SK-N-SH (cell line): ENCODE results near the gene ATP8B3.

ENCODE experiments used
- CTCF ChIP-seq: fragments of 200-600 bp; sonication (generic); IDR thresholded peaks from 2 replicates; pipeline ENCODE4 v1.6.1; 2017; ENCODE audit warnings: antibody characterized with exemption, mild to moderate bottlenecking, moderate library complexity
- EP300 ChIP-seq, 2 experiments: IDR thresholded peaks; 2 replicates each; pipeline versions ENCODE4 v1.4.0 to v1.6.1; 2012; ENCODE audit warnings: borderline replicate concordance in 1 of 2, low read depth in 1 of 2, low read length in 1 of 2
- EZH2phosphoT487 ChIP-seq: fragments of 200-600 bp; sonication (generic); IDR thresholded peaks from 2 replicates; pipeline ENCODE4 v1.6.1; 2017; ENCODE audit warnings: low read depth, mixed run types, mild to moderate bottlenecking, antibody characterized with exemption, moderate library complexity, borderline replicate concordance
- GATA2 ChIP-seq: sonication (generic); formaldehyde crosslinking; IDR thresholded peaks from 2 replicates; pipeline ENCODE4 v1.5.0; 2020; ENCODE audit warnings: mild to moderate bottlenecking, missing genetic modification reagents
- PBX3 ChIP-seq: IDR thresholded peaks from 2 replicates; pipeline ENCODE4; 2012
- POLR2AphosphoS5 ChIP-seq: IDR thresholded peaks from 2 replicates; pipeline ENCODE4 v1.6.1; 2012; ENCODE audit warnings: low read depth, low read length
- RFX5 ChIP-seq: IDR thresholded peaks from 2 replicates; pipeline ENCODE4 v1.6.1; 2012; ENCODE audit warnings: mild to moderate bottlenecking, improper control_type of control experiment, low read length
- TCF12 ChIP-seq: IDR thresholded peaks from 2 replicates; pipeline ENCODE4 v1.4.0; 2012
- USF2 ChIP-seq: fragments of 150-350 bp; IDR thresholded peaks from 2 replicates; pipeline ENCODE4 v1.6.1; 2017; ENCODE audit warnings: antibody characterized with exemption, low read length, low read depth, borderline replicate concordance

- no peak for TF ChIP-seq CTCF
- TF ChIP-seq RFX5, result no peak
- TF ChIP-seq PBX3, result no peak
- TF ChIP-seq GATA2 (CRISPR knock-in tag), result no peak
- TF ChIP-seq TCF12, result no peak
- TF ChIP-seq EP300 (IDR thresholded peaks at IDR 0.05; ENCODE audit: borderline replicate concordance in 1 of 2, low read depth in 1 of 2, low read length in 1 of 2), result no peak
- no peak for TF ChIP-seq EZH2phosphoT487
- TF ChIP-seq POLR2AphosphoS5, result no peak
- TF ChIP-seq USF2, result no peak
Observed at GRCh38 chr19:1827566-1828278, 15.6 kb upstream of the ATP8B3 start.
